Kasumi-1 (cell line): ENCODE data around the gene MFSD6.
A peak's percentile ranks its signal among the peaks of the same experiment; 100 is the strongest.
"Not testable (repeated sequence)": the region's sequence is repeated elsewhere in the genome, so short reads cannot be mapped to it uniquely, and the experiment has no call there.

Experiments
- DNase-seq, 2 experiments: peaks; one replicate each; lab custom pipeline; 2025; lab: John Stamatoyannopoulos, UW

The MFSD6 gene

GRCh38 chr2:190405070-190405469 lies 3.1 kb upstream of the MFSD6 start:
- DNase-seq: no peak

- no peak for DNase-seq
Measured at GRCh38 chr2:190405995-190406394, 2.2 kb upstream of the MFSD6 start.

- no peak for DNase-seq
Measured at GRCh38 chr2:190406805-190407204, 1.4 kb upstream of the MFSD6 start.

GRCh38 chr2:190407246-190407661 lies 901 bp upstream of the MFSD6 start:
- DNase-seq: peak in 1 of 2 experiments; percentile 41

- peak; percentile 66 to 70 for DNase-seq
Measured at GRCh38 chr2:190408538-190409271, 550 bp downstream of the MFSD6 start.

- no peak for DNase-seq
Measured at GRCh38 chr2:190409616-190410015, 1.5 kb downstream of the MFSD6 start.

- peak; percentile 42 to 49 for DNase-seq
Measured at GRCh38 chr2:190410166-190410565, 2.0 kb downstream of the MFSD6 start.

- no peak for DNase-seq
Measured at GRCh38 chr2:190412966-190413365, 4.8 kb downstream of the MFSD6 start.

- peak; percentile 33 to 39 for DNase-seq
Measured at GRCh38 chr2:190413421-190413820, 5.3 kb downstream of the MFSD6 start.

GRCh38 chr2:190415251-190415650 lies 7.1 kb downstream of the MFSD6 start:
- DNase-seq: no peak

GRCh38 chr2:190415794-190416775 lies 7.9 kb downstream of the MFSD6 start:
- peak in 1 of 2 experiments; percentile 13 for DNase-seq

- DNase-seq: no peak
Measured at GRCh38 chr2:190417045-190417842, 9.1 kb downstream of the MFSD6 start.

- no peak for DNase-seq
Measured at GRCh38 chr2:190418727-190419126, 10.6 kb downstream of the MFSD6 start.

GRCh38 chr2:190420801-190421200 lies 12.6 kb downstream of the MFSD6 start:
- no peak for DNase-seq

GRCh38 chr2:190425221-190425866 lies 17.2 kb downstream of the MFSD6 start:
- DNase-seq: peak in 1 of 2 experiments; percentile 17

- DNase-seq: no peak
Measured at GRCh38 chr2:190425883-190426658, 17.9 kb downstream of the MFSD6 start.

- not testable (repeated sequence) for DNase-seq
Measured at GRCh38 chr2:190430866-190431265, 22.7 kb downstream of the MFSD6 start.

GRCh38 chr2:190431907-190432306 lies 23.8 kb downstream of the MFSD6 start:
- no peak for DNase-seq

GRCh38 chr2:190432567-190433231 lies 24.5 kb downstream of the MFSD6 start:
- DNase-seq: no peak

GRCh38 chr2:190435031-190435670 lies 27.0 kb downstream of the MFSD6 start:
- peak; percentile 87 to 92 for DNase-seq
